ENCODE measurements around the gene PLD5.

- TF ChIP-seq CTCF (conservative IDR thresholded peaks at IDR 0.05; ENCODE audit: low read depth, low read length) (no peak), EZH2 (IDR thresholded peaks at IDR 0.05; ENCODE audit: borderline replicate concordance, low read depth, low read length, poor library complexity, severe bottlenecking) (no peak)
These were observed 93.5 kb downstream of the PLD5 start for GRCh38 chr1:242430956-242431355.
